Kidney capillary endothelial cell (primary cell): ENCODE results near the gene AQP3.
"Not testable (repeated sequence)": the region's sequence is repeated elsewhere in the genome, so short reads cannot be mapped to it uniquely, and the experiment has no call there.

Source experiments
- DNase-seq: peaks from one replicate; pipeline ENCODE4 v3.0.0-alpha.2; 2018; ENCODE audit warnings: low spot score

AQP3 gene

GRCh38 chr9:33440609-33441008, 6.8 kb downstream of the AQP3 start:
- no peak for DNase-seq

- no peak for DNase-seq
These were observed 7.2 kb downstream of the AQP3 start for GRCh38 chr9:33440204-33440603.

GRCh38 chr9:33439731-33440130, 7.7 kb downstream of the AQP3 start:
- DNase-seq: no peak

GRCh38 chr9:33438926-33439680, 8.3 kb downstream of the AQP3 start:
- no peak for DNase-seq

DNA sequence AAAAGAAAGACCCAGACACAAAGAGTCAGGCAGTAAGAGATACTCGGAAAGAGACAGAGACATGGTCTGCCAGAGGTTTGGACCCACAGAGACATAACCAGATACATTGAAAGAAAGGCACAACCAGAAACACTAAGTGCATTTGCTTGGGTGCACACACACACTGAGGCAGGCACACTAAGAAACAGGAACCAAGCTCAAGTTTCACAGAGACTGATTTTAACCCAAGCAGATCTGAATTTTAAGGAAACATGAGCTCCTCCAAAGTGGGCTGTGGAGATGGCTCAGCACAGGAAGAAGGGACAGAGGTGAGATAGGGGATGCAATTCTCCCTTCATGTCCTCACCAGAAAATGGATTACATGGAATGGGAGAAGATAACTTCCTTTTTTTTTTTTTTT, 9.5 kb downstream of the AQP3 start:
- no peak for DNase-seq

- DNase-seq: no peak
These were observed 10.2 kb downstream of the AQP3 start for GRCh38 chr9:33437205-33437604.

DNA sequence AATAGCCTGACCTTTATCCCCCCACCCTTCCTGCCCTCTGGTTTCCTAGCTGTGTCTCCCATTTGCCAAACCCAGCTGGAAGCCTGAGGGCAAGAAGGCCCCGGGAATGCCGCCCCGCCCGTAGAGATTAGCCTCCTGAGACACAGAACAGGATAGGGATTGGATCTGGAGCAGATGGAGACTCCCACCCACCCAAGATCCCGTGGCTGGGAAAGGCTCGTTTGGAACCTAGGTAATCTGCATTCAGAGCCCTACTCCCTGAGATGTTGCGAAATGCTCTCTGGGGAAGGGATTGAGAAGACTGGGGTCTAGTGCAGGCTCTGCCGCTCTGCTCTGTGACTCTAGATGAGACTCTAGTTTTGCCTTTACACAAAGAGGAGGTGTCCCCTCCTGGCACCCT, 10.9 kb downstream of the AQP3 start:
- no peak for DNase-seq

- DNase-seq: no peak
These were observed 11.5 kb downstream of the AQP3 start for GRCh38 chr9:33435821-33436277.

DNA sequence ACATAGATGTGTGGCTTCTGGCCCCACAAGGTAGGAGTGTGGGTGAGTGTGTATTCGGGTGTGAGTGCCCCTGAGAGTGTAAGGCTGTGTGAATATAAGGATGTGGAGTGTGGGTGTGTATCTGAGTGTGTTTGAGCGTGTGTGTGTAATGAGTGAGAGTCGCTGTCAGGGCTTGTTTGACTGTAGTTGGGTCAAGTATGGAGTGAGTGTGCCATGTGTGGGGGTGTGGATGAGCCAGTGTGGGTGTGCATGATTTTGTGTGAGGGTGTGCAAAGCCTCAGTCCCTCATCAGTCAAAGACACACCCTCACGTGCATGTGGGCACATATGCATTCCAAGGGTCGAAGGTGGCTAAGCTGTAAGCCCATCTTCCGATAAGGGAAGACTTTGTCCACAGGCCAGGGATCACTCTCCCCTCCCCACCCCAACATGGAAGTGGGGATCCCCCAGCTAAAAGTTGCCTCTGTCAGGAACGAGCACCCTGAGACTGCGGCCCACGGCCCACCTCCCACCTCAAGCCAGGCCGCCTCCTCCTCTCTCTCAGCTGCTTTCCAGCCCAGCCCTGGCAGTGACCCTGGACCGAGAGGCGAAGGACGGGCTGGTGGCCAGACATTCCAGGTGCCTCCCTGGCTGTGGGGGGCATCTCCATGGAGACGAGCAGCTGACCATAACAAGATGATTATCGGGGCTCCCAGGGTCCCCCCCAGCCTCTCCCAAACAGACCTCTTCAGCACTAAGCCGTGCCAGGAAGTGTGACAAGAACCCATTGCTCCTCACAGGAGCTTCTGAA, 12.9 kb downstream of the AQP3 start:
- no peak for DNase-seq

DNA sequence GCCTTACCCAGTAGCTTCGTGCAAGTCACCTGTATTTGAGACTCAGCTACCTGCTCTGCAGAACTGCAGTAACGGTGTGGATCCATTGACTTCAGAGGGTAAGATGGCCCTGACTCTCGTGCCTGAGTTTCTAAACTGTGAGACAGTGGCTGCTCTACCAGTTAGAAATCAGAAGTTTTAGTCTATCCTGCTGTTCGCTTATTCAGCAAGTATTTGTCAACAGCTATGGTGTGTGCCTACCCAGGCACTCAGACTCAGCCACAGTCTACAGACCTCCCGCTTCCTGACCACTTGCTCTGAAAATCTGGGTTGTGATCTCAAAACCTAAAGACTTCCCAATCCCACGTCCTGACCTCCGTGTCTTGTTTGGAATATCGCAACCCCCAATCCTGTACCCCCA, 13.5 kb downstream of the AQP3 start:
- DNase-seq: no peak

- no peak for DNase-seq
These were observed 16.0 kb downstream of the AQP3 start for GRCh38 chr9:33431420-33431819.

- DNase-seq: no peak
These were observed 16.5 kb downstream of the AQP3 start for GRCh38 chr9:33430942-33431341.

DNA sequence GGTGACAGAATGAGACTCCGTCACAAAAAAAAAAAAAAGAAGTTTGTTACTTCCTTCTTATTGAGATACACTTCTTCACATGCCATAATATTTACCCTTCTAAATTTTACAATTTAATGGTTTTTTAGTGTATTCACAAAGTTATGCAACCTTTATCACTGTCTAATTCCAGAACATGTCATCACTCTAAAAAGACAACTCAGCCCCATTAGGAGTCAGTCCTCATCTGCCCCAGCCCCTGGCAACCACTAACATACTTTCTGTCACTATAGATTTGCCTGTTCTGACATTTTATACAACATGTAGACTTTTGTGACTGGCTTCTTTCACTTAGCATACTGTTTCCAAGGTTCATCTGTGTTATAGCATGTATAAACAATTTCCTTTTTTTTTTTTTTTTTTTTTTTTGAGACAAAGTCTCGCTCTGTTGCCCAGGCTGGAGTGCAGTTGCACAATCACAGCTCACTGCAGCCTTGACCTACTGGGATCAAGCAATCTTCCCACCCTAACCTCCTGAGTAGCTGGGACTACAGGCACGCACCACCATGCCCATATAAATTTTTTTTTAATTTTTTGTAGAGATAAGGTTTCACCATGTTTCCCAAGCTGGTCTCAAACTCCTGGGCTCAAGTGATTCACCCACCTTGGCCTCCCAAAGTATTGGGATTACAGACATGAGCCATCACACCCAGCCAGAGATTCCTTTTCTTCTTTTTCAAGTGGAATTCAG, 18.0 kb downstream of the AQP3 start:
- no peak for DNase-seq

DNA sequence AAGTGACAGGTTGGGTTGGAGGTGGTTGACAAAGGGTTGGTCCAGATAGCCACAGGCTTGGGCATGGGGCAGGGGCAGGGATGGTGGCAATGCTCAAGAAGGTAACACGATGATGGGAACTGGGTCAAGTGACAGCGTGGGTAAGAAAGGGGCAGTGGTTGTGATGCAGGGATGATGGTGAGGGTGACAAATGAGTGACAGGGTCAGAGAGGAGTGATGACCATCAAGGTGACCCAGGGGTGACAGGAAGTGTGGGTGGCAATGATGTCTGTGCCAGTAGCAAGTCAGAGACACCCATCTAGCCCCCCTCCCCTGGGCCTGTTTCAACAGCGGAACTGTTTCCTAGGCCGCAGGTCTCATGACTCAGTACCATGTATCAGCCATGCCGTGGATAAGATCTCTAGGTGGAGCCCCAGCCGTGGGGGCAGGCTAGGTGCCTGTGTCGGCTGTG, 20.5 kb downstream of the AQP3 start:
- no peak for DNase-seq

DNA sequence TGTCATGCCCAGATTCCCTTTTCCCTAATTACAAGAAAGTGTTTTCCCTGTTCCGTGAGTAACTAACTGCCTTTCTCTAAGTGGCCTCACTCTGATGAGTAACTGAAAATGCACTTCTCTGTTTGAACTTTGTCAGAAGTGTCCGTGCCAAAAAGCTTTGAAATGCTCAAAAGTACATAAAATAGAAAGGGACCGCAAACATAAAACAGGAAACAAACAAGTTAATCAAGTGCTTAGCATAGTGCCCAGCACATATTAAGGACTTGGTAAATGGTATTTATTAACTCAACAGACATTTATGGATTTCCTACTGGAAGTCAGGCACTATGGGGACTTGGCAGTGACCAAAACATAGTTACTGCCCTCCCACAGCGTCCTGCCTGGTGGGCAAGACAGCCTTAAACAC, 22.3 kb downstream of the AQP3 start:
- no peak for DNase-seq

- not testable (repeated sequence) for DNase-seq
These were observed 22.9 kb downstream of the AQP3 start for GRCh38 chr9:33424492-33424891.

GRCh38 chr9:33424043-33424442, 23.4 kb downstream of the AQP3 start:
- DNase-seq: not testable (repeated sequence)

DNA sequence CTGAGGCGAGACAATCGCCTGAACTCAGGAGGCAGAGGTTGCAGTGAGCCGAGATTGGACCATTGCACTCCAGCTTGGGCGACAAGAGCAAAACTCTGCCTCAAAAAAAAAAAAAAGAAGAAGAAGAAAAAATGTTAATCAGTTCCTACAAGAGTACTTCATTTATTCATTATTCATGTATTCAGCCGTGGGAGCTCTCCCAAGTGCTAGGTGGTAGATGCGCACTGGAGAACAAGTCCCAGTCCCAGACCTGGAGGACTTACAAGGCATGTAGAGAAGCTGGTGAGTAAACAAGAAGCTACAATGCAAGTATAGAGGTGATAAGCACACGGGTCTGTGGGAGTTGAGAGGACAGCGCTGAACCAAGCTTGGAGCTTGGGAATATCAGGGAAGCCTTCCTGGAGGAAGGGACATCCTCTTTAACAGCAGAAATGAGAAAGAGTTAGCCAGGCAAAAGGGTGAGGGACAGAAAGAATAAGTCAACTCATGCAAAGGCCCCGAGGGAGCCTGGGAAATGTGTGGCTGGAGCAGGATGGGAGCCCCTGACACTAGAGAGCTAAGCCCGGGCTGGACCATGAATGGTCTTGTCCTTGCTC, 27.6 kb downstream of the AQP3 start:
- no peak for DNase-seq

DNA sequence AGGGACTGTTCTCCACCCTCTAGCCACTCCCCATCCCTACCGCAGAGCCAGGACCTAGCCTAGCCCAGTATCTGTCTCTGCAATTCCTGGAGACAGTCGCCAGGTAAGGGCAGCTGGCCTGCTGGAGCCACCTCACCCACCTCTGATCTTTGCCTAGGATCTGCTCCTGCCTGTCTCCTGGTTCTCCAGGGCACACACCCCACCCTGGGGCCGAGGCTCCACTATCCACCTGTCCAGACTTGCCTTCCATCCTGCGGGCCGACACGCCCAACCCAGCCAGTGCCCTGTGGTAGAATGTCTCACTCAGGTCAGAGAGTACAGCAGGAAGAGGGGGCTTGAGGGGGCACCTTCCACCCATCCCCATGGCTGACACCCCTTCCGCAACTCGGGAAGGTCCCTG, 29.3 kb downstream of the AQP3 start:
- DNase-seq: no peak

- DNase-seq: no peak
These were observed 30.4 kb downstream of the AQP3 start for GRCh38 chr9:33416996-33417395.

DNA sequence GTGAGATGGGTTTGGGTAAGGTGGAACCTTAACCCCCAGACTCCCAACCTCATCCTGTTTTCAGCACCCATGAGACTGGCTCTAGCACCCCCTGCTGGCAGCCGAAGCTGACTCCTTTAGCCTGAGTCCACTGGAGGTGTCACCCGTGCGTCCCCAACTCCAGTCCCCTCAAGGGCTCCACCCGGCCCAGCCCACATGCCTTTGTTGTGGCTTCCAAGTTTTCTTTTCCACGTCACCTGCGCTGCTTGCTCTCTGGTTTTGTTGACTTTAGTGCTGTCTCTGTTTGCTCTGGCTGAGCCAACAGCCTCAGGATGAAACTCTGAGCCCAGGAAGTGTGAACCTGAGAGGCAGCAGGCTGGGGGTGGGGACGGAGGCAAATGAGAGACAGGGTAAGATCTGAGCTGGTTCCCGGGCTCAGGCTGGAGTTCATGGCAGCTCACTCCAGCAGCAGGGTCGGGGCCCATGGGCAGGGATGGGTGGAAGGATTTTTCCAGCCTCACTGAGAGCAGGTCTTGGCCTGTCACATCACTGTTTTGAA, 31.8 kb downstream of the AQP3 start:
- peak; percentile 38 for DNase-seq

GRCh38 chr9:33414889-33415500, 32.4 kb downstream of the AQP3 start:
- no peak for DNase-seq
